ENCODE results near the gene CEACAM16.

CEACAM16 gene

DNA sequence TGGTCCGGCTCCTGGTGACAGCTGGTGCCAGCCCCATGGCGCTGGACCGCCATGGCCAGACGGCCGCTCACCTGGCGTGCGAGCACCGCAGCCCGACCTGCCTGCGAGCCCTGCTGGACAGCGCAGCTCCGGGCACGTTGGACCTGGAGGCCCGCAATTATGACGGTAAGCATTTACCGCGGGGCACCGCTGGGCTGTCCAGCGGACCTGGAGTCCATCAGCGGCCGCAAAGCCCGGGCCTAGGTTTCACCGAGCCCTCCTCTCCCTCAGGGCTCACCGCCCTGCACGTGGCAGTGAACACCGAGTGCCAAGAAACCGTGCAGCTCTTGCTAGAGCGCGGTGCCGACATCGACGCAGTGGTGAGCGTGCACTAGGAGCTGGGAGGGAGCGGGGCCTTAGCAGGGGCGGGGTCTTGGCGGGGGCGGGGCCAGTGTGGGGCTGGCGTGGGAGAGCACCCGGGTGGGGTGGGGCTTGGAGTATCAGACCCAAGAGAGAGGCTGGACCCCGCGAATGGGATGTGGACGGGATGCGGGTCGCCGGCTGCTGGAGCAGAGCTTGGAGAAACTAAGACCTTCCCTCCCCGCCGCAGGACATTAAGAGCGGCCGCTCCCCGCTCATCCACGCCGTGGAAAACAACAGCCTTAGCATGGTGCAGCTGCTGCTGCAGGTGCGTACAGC is 58.2 kb downstream of the CEACAM16 start:
- 0 out of 2 replicates have a peak, but pooled peaks have one; percentile 45 for TF ChIP-seq TAF1 (IDR thresholded peaks at IDR 0.05; ENCODE audit: borderline replicate concordance, insufficient read depth, low read length)
- TF ChIP-seq, protein P1, sequence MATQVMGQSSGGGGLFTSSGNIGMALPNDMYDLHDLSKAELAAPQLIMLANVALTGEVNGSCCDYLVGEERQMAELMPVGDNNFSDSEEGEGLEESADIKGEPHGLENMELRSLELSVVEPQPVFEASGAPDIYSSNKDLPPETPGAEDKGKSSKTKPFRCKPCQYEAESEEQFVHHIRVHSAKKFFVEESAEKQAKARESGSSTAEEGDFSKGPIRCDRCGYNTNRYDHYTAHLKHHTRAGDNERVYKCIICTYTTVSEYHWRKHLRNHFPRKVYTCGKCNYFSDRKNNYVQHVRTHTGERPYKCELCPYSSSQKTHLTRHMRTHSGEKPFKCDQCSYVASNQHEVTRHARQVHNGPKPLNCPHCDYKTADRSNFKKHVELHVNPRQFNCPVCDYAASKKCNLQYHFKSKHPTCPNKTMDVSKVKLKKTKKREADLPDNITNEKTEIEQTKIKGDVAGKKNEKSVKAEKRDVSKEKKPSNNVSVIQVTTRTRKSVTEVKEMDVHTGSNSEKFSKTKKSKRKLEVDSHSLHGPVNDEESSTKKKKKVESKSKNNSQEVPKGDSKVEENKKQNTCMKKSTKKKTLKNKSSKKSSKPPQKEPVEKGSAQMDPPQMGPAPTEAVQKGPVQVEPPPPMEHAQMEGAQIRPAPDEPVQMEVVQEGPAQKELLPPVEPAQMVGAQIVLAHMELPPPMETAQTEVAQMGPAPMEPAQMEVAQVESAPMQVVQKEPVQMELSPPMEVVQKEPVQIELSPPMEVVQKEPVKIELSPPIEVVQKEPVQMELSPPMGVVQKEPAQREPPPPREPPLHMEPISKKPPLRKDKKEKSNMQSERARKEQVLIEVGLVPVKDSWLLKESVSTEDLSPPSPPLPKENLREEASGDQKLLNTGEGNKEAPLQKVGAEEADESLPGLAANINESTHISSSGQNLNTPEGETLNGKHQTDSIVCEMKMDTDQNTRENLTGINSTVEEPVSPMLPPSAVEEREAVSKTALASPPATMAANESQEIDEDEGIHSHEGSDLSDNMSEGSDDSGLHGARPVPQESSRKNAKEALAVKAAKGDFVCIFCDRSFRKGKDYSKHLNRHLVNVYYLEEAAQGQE (IDR thresholded peaks at IDR 0.05; ENCODE audit: insufficient read depth in 1 of 2, low read depth in 2 of 2, low read length in 2 of 2): peak; percentile 74 to 79
- peak; percentile 72 for TF ChIP-seq POLR2AphosphoS5 (IDR thresholded peaks at IDR 0.05; ENCODE audit: low read depth, low read length)
- peak; percentile 63; the same call in 1 of the 2 replicates for TF ChIP-seq SIN3A (IDR thresholded peaks at IDR 0.05; ENCODE audit: borderline replicate concordance, insufficient read depth, low read length)
- TF ChIP-seq FOXP2 (optimal IDR thresholded peaks at IDR 0.05; ENCODE audit: borderline replicate concordance, extremely low read depth, extremely low read length, insufficient read depth): peak; percentile 58

DNA sequence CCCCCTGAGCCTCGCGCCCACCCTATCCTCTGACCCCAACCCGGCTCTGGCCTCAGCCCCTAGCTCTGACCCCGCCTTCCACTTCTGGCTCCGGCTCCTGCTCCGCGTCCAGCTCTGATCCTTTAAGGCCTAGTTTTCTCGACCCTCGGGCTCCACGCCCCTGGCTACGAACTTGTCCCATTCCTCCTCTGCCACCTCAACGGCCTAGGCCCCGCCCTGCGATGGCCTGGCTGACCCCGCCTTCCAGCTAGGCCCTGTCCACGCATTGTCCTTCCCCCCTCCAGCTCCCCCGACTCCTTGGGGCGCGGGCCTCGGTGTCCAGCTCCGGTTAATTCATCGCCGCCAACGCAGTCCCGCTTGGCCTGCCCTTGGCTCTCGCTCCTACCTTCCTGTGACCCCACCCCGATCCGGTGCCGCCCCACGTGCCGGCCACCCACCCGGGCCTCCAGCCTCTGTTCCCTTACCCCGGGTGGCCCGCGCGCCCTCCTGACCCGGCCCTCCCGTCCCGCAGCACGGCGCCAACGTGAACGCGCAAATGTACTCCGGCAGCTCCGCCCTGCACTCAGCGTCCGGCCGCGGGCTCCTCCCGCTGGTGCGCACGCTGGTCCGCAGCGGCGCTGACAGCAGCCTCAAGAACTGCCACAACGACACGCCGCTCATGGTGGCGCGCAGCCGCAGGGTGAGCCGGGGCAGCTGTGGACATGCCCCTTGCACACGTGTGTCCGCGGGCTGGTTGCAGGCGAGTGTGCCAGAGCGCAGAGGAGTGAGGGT is 59.0 kb downstream of the CEACAM16 start:
- no peak for TF ChIP-seq TAF1 (IDR thresholded peaks at IDR 0.05; ENCODE audit: borderline replicate concordance, insufficient read depth, low read length)
- peak; percentile 70 for TF ChIP-seq FOXP2 (optimal IDR thresholded peaks at IDR 0.05; ENCODE audit: borderline replicate concordance, extremely low read depth, extremely low read length, insufficient read depth)
- peak; percentile 14; the same call in 1 of the 2 replicates for TF ChIP-seq SIN3A (IDR thresholded peaks at IDR 0.05; ENCODE audit: borderline replicate concordance, insufficient read depth, low read length)
- TF ChIP-seq POLR2AphosphoS5 (IDR thresholded peaks at IDR 0.05; ENCODE audit: low read depth, low read length): no peak; the same call in 1 of the 2 replicates
- TF ChIP-seq, protein P1 (IDR thresholded peaks at IDR 0.05; ENCODE audit: insufficient read depth in 1 of 2, low read depth in 2 of 2, low read length in 2 of 2): 0 out of 4 replicates have a peak, but pooled peaks of 1 of the 2 experiments have one; percentile 25

DNA sequence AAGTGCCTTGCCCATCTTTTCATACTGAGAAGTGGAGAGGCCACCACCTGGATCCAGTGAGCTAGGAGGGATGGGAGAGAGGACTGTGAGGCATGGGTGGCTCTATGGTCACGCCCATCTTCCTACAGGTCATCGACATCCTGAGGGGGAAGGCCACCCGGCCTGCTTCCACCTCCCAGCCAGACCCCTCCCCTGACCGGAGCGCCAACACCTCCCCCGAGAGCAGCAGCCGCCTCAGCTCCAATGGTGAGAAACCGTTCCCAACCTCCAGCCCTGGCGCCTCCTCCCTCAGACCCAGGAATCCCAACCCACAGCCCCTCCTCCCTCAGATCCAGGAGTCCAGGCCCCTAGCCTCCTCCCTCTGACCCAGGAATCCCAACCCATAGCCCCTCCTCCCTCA is 59.6 kb downstream of the CEACAM16 start:
- TF ChIP-seq SIN3A (IDR thresholded peaks at IDR 0.05; ENCODE audit: borderline replicate concordance, insufficient read depth, low read length) (no peak), FOXP2 (optimal IDR thresholded peaks at IDR 0.05; ENCODE audit: borderline replicate concordance, extremely low read depth, extremely low read length, insufficient read depth) (no peak), TAF1 (IDR thresholded peaks at IDR 0.05; ENCODE audit: borderline replicate concordance, insufficient read depth, low read length) (no peak), POLR2AphosphoS5 (IDR thresholded peaks at IDR 0.05; ENCODE audit: low read depth, low read length) (no peak)
- TF ChIP-seq, protein P1 (IDR thresholded peaks at IDR 0.05; ENCODE audit: insufficient read depth in 1 of 2, low read depth in 2 of 2, low read length in 2 of 2): no peak

DNA sequence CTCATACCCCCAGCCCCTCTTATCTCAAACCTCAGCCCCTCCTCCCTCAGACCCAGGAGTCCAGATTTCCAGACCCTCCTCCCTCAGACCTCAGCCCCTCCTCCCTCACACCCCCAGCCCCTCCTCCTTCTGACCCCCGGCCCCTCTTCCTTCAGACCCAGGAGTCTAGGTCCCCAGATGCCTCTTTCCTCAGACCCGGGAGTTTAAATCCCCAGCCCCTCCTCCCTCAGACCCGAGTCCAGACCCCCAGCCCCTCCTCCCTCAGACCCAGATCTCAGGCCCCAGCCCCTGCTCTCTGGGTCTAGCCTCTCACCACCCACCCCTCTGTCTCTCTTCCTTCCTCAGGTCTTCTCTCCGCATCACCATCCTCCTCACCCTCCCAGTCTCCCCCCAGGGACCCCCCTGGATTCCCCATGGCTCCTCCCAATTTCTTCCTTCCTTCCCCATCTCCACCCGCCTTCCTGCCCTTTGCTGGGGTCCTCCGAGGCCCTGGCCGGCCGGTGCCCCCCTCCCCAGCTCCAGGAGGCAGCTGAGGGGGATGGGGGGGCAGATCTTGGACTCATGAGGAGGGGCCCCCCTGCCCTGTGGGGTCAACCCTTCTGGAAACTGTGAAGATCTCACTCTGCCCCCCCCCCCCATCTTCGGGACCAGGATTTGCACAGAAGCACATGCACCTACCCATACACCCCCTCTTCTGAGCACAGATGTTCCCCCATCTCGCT is 60.3 kb downstream of the CEACAM16 start:
- TF ChIP-seq TAF1 (IDR thresholded peaks at IDR 0.05; ENCODE audit: borderline replicate concordance, insufficient read depth, low read length) (no peak), FOXP2 (optimal IDR thresholded peaks at IDR 0.05; ENCODE audit: borderline replicate concordance, extremely low read depth, extremely low read length, insufficient read depth) (no peak), POLR2AphosphoS5 (IDR thresholded peaks at IDR 0.05; ENCODE audit: low read depth, low read length) (no peak), SIN3A (IDR thresholded peaks at IDR 0.05; ENCODE audit: borderline replicate concordance, insufficient read depth, low read length) (no peak)
- TF ChIP-seq, protein P1 (IDR thresholded peaks at IDR 0.05; ENCODE audit: insufficient read depth in 1 of 2, low read depth in 2 of 2, low read length in 2 of 2): no peak

Measured in PFSK-1 (cell line).